GM18951 (cell line): ENCODE results near the gene CHST9.

Source experiments
- POLR2A ChIP-seq: IDR thresholded peaks from 4 replicates; pipeline ENCODE4 v1.6.1; 2011; ENCODE audit warnings: mild to moderate bottlenecking; ENCODE audit not compliant: insufficient read length, insufficient read depth; ENCODE audit errors: extremely low read depth
- in situ Hi-C: fragments of 300-500 bp; cut with MboI; formaldehyde crosslinking; loops from one replicate; pipeline ENCODE4 v1.12.0; 2022; ENCODE audit warnings: low sequenced_read_pairs, mixed read lengths, inconsistent platforms; ENCODE audit not compliant: unreplicated experiment

CHST9 gene

DNA sequence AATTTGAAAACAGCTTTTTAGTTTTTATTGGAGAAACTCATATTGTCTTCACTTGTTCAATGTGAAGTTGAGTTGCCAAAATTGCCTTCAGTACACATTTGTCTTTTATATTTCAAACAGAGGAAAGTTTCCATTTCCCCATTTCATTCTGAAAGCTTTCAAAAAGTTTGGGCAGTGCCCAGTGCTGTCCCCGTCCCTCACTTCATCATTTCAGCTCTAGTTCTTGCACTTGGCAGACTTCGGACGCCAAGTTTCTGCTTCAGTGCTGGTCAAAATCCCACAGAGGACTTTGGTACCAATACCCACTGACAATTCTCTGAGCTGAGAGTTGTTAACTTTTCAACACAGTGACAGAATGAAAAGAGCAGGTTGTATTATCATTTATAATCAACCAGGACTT lies 276.2 kb downstream of the CHST9 start:
- in situ Hi-C loops: no loop called here
- no peak for TF ChIP-seq POLR2A

DNA sequence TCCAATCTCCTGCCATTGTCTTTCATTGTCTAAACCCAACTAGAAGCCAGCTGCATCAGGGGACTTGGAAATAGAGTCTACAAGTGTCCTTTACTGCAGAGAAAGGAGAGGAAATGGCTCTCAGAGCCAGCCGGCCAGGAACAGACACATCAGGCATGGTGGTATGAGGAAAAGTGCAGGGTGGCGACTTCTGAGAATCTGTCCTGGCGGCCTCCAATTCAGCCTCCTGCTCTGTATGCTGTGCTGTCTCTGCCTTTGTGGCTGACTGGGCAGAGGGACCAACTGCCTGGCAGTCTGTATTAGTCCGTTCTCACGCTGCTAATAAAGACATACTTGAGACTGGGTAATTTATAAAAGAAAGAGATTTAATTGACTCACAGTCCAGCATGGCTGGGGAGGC lies 282.8 kb downstream of the CHST9 start:
- in situ Hi-C loops: no loop called here
- TF ChIP-seq POLR2A: no peak

DNA sequence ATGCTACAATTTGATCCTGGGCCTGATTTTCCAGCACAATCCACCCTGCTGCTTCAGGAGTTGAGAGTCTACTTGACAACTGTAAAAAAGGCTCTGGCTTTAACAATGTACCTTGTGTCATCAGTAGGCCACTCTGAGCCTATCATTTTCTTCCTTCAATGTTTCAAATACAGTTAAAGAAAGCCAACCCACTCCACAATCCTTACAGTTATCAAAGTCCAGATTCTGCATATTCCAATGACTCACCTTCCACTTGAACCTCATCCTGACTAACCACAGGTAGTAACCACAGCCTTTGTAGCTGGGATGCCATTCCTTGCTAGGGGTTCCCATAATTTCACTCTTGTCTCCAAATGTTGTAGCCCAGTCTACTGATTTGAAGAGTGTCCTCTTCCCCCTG lies 284.1 kb downstream of the CHST9 start:
- in situ Hi-C loops: no loop called here

DNA sequence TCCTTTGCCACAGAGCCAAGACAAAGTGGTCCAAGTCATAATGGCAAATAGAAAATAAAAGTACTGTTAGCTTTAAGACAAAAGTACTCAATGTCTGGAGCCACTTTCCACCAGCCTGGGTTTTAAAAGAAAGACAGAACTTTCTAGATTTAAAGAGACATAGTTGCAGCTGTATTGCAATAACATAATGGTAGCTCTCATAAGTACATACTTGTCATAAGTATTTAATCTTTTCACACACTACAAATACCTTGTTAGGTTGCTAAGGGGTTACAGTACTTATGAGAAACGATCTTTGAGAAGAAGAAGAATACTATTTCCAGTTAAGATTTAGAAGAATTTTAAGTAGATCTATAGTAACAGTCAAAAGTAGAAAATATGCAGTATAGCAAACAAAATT lies 290.7 kb downstream of the CHST9 start:
- in situ Hi-C loops: no loop called here
- TF ChIP-seq POLR2A: no peak

More for the DNA sequence above, 284.1 kb downstream of the CHST9 start:
- TF ChIP-seq POLR2A: no peak

DNA sequence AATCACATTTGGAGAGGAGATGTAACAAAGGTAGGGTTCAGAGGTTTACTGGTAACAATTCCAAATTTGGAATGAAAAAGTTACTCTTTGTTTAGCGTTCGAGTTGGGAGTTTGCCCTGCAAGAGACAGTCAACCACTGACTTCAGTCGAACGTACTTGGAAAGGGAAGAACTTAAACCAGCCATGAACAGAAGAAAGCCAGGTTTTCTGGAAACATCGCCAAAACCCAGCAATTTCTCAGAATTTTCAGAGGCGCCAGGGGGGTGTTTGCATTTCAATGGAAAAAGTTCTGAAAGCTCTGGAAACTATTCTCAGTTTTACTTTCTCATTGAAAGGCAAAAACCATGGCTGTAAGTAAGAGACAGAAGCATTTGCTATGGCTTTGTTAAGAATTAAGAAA lies 291.1 kb downstream of the CHST9 start:
- no peak for TF ChIP-seq POLR2A
- in situ Hi-C loops: no loop called here

DNA sequence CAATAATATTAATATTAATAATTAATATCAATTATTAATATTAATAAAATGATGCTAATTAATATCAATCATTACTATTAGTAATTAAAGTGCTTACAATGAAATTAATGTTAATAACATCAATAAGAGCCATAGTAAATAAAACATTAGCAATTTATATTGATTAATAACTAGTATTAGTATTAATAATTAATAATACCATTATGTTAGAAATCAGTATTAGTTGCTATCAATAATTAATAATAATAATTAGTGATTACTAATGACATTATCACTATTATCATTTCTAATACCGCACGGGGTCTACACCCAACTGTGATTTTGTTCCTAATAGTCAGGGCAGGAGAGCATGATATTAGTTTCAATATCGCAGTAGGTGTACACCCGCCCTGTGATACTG lies 296.8 kb downstream of the CHST9 start:
- in situ Hi-C loops: no loop called here
- no peak for TF ChIP-seq POLR2A

DNA sequence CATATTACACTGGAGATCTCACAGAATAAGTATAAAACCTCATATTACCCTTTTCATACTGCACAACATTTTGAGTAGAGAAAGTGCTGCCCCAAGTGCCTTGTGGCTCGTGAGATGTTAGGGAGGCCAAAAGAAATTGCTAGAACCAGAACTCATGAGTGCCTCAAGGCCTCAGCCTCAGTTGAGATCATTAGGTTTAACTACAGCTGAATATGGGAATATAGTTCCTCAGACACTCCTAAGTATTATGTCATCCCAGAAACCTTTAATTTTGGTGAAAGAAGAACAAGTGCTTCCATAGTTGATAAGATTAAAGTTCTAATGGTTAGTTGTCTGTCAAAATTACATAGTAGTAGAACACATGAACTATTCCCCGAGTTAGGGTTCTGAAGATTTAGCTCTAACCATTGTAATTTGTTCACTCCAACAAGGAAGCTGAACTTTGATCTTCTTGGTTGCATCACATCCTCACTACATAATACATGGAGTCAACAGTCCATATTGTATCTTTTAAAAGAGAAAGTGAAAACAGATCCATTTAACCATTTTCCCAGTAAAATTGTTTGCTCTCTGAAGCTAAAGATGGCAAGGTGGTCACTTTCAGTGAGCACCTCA lies 310.0 kb downstream of the CHST9 start:
- in situ Hi-C loops: no loop called here
- no peak for TF ChIP-seq POLR2A

DNA sequence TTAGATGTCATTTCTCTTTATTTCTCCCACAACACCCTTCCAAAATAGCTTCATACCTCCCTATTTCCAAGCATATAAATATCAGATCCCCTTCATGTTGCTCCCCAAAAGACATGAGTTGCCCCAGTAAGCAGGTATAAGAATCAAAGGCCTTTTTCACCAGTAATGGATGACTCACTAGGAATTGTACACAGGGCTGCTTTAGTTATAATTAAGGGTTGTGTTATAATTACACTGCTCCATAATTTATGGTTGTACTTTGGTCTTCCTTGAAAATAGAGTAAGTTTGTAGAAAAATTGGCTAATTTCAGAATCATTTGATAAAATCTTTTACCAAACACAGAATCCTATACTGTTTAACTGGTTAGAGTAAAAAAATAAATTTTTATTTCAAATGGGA lies 310.8 kb downstream of the CHST9 start:
- TF ChIP-seq POLR2A: no peak
- in situ Hi-C loops: no loop called here

DNA sequence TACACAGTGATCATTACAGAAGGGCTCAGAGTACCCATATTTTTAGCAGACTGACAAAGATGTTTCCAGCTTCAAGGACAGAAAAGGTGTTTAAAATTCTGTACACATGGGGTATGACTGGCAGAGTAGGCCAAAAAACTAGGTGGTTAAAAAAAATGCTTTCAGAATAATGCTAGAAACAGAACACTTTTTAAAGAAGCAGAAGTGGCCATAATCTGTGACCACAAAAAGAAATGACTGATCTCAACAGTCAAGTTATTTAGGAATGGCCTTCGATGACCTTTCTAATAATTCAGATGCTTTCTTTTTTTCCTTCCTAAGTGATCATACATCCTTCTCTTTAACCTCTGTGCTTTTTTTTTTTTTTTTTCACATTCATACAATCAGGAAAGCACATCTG lies 315.5 kb downstream of the CHST9 start:
- in situ Hi-C loops: no loop called here
- no peak for TF ChIP-seq POLR2A

DNA sequence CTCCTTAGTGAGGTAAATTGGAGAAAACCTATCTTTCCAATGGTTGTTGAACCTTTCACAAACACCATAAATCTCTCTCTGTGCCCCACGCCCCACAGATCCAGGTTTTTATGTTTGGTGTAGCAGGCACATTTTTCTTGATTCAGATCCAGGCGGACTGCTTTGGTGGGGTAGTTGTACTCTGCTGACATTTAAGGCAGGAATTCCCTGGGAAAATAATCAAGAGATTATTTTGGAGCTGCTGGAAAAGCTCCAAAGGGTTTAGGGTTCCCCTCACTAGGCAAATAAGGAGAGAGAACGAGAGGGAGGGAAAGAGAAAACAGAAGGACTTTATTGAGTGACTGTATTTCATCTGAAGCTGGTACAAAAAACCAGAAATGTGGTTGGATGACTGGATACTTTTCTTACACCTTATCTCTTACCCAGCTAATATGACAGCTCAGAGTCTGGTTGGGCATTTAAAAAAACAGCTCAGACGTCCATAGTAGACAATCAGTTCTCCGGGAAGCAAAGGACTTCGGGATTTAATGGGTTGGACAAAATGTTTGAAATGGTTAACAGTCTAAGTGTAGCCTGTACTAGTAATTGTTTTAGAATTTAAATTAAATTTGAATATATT lies 316.0 kb downstream of the CHST9 start:
- in situ Hi-C loops: no loop called here

DNA sequence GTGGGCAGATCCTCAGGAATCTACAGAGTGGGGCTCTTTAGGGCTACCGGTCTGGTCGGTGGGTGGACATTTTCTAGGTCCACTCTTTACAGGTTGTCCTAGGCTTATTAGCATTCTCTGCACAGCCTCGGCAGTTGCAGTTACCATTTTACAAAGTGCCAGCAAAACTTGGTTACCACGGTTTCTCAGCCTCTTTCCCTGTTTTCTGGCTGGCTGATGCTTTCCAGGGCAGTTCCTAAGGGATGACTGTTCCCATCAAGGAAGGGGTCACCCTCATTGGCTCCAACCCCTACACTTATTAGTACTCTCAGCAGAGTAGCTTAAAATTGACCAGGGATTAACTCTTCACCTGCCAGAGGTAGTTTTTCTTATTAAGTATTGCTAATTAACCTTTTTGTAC lies 317.6 kb downstream of the CHST9 start:
- TF ChIP-seq POLR2A: no peak
- in situ Hi-C loops: no loop called here

More for the DNA sequence above, 316.0 kb downstream of the CHST9 start:
- no peak for TF ChIP-seq POLR2A

DNA sequence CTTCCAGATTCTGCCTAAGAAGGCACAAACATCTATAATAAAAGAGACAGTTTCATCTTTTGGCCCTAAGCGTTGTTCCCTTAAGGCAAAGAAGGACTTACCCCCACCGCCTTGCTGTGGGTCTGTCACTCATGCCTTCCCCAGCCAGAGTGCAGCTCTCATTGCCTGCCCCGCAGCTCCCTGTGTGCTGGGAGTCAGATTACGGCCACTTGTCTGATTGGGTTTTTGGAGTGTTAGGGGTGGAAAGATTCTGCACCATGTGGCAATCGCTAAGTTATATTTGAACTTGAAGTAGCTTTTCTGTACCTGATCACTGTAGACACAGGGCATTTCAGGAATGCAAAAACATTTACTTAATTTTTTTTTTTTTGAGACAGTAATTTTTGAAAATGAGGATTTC lies 319.6 kb downstream of the CHST9 start, which contains the start of gene AQP4:
Gene AQP4 (minus strand): TSS at position 151 of the 400 bp plus-strand sequence. CDS start 18 bp downstream, at position 133.
- in situ Hi-C loops: no loop called here
- TF ChIP-seq POLR2A: no peak

DNA sequence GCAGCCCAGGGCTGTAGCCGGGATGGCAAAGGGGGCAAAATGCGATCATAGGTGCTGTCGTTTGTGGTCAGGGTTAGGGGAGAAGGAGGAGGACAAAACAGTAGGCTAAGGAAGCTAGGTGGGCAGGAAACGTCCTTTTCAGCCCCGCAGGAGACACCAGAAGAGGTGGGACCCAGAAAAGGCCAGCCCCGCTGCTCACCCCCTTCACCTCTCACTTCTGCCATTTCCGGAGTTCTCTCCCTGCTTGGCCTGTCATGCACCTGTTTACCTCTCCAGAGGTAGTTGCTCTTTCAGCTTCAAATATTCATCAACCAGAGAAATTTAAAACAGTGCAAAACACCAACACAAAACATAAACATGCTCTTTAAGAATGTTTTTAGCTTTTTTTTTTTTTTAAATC lies 320.4 kb downstream of the CHST9 start:
- no peak for TF ChIP-seq POLR2A
- in situ Hi-C loops: no loop called here

DNA sequence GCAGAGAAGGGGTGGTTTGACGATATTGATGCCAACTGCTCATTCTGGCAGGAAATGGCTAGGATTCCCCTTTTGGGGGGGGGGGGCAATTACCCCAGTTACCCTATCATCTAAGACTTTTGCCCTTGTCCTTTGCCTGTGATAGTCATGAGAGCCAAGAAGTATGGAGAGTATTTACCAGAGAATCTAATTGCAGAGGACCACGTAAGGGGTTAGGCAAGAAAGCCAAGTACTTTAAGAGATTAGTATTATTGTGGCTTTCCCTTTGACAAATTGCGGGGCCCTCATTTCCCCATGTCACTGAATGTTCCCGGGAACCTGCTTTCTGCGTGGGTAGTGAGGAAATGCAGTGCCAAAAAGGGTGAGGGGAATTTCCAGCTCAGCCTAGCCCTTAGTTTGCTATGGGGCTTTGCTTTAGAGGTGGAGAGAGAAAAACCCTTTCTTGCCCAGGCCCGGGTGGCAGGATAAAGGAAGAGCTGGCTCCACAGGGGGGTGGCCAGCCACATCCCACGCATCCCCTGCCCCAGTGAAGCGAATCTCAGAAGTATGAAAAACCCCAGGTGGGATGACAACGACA lies 321.1 kb downstream of the CHST9 start:
- in situ Hi-C loops: no loop called here
- TF ChIP-seq POLR2A: no peak
